ENCODE results near the gene ADAT1.

GRCh38 chr16:75620326-75621169, 2.5 kb downstream of the ADAT1 start:
- TF ChIP-seq CTCF (IDR thresholded peaks at IDR 0.05) (no peak), ZFX (IDR thresholded peaks at IDR 0.05; ENCODE audit: borderline replicate concordance) (no peak)

Measured in 22Rv1 (cell line).